ENCODE results near the gene ADGRB2. TPM values are rescaled to one million over a fixed set of nuclear protein-coding genes. Genes with fewer than 3 reads are reported as not detected.

ADGRB2 gene
- total RNA-seq, 1 experiment from 2014 or later: 3.4 TPM

DNA sequence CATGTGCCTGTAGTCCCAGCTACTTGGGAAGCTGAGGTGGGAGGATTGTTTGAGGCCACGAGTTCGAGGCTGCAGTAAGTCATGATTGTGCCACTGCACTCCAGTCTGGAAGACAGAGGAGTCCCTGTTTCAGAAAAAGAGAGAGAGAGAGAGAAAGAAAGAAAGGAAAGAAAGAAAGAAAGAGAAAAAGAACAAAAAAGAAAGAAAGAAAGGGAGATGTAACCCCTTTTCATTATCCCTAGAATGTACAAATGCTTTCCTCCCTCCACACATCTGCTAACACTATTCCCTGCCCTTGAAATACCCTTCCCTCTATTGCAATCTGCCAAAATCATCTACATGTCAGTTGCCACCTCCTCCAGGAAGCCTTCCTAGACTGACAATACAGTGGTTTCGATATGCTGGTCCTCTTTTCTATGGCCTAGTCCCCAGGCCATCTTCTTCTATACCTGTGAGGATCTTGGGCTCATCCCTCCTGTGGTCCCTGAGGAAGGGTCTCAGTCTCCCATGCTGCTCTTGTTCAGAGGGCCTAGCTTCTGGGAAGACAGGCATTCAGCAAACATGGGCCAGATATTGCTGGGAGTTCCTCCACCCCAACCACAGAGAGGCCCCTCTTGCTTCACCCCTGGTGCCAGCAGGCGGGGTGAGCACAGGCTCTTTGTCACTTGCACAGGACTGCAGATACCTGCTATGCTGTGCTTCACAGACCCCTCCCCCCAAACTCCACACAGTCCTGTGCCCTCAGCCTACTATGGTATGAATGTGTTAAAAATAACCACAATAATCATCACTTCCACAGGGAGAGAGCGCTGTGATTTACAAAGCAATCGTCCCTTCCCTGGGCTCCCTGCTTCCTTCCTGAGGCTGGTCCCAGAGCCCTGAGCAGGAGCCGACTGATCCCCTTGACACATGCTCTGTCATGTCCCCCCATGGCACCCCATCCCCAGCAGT is 14.1 kb downstream of the ADGRB2 start:
- peak; percentile 16 for DNase-seq (ENCODE audit: low read depth)

DNA sequence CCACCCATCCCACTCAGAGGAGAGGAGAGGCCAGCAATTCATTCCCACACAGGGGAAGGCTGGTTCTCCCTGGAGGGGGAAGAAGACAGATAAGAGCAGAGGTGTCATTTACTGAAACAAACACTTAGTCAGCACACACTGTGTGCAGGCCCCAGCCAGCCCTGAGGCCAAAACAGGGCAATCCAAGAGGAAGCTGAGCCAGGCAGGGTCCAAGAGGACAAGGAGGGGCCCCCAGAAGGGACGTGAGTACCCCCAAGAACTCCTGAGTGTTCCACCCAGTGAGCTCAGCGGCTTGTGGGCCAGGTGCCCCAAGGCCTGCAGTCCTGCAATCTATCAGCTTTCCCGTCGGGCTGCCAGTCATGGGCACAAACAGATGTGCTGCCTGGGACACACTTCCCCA is 15.8 kb downstream of the ADGRB2 start:
- peak; percentile 51 for DNase-seq (ENCODE audit: low read depth)

DNA sequence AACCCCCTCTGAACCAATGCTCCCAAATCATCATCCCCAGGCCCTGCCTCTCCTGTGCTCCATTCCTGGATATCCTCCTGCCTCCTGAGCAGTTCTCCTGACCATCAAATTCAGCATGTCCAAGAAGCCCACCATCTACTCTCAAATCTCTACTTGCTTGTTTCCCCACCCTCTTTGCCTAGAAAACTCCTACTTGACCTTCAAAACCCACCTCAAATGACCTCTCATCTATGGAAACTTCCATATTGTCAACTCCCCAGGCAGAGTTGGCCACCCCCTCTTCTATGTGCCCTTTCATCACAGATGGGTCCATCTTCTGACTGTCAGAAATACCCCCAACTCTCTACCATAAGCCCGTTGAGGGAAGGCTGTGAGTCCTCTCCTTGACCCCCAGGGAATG is 16.8 kb downstream of the ADGRB2 start:
- no peak for DNase-seq (ENCODE audit: low read depth)

DNA sequence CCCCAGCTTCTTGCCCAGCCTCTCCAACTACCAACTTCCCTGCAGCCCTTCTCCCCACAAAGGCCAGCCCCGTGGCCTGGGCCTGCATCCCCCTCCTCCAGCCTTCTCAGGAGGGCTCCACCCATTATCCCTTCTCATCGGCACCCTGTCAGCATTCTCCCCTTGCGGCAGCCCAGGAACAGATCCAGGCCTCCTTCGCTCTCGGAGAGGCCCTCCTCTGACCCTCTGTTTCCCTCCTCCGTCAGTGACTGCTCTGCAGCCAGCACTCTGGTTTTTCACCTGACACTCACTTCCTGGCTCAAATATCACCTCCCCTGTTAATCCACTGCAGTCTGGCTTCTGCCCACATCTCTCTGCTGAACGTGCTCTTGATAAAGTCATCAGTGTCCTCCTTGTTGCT is 17.5 kb downstream of the ADGRB2 start:
- DNase-seq (ENCODE audit: low read depth): no peak

GRCh38 chr1:31745946-31746670 is 18.0 kb downstream of the ADGRB2 start:
- no peak for DNase-seq (ENCODE audit: low read depth)

DNA sequence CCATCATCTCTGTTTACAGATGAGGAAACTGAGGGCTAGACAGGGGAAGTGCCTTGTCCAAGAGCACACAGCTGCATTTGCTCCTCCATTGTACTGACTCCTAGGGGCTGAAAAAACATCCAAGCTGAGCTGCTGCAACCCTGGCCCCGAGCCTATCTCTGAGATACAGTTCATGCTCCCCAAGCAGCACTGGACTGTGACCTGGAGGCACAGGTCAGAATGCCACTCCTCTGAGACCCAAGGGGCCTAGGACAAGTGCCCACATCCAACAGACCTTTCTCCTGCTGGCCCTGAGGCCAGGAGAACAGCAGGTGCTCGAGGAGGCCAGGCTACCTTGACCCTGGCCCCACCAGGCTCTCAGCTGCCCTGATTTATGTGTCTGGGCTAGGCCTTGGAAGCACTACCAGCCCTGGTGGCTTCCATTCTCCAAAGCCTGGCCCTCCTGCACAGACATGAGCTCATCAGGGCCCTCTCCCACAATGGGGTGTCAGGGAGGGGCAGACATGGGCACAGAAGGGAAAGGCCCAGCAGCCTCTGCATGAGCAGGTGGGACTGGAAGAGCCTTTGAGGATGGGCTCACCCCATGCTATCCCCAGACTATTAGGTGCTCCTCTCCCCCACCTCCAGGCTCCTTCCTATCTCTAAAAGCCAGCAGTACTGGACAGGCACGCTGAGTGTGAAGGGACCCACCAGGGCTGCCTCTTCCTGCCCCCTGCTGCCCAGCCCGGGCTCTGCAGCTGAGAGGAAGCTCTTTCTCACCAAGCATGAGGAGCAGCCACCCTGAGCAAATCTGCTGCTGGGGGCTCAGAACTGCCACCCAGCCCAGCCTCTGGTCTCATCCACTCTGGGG is 18.8 kb downstream of the ADGRB2 start:
- DNase-seq (ENCODE audit: low read depth): peak; percentile 57

DNA sequence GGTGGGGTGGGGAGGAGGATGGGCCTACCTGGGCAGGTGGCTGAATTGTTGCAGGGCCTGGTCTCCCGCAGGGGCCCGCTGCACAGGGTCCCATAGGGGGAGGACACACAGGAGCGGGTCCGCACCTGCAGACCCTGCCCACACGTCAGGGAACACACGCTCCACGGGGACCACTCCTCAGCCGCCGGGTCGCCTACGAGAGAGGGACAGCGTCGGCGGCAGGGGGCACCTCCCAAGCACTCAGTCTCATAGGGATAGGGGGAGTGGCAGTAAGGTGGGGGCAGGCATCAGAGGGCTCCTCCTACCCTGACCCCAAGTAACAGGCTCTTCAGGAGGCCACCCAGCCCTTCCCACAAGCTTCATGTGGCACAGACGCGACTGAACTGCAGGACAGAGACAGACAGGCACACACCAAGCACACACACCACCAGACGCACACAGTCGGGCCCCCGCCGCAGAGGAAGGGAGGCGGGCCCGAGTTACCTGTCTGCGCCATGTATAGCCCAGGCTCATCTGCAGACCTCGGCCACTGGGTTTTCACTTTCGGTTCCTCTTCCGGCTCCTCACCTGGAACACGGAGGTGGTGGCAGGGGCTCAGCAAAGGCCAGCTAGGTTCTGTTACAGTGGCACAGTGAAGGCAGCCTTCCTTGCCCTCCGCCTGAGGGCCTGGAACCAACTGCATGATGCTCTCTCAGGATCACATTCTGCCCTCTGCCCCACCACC is 19.8 kb downstream of the ADGRB2 start:
- no peak for DNase-seq (ENCODE audit: low read depth)

GRCh38 chr1:31742462-31743212 is 21.5 kb downstream of the ADGRB2 start:
- no peak for DNase-seq (ENCODE audit: low read depth)

GRCh38 chr1:31739346-31739745 is 24.8 kb downstream of the ADGRB2 start:
- DNase-seq (ENCODE audit: low read depth): no peak

GRCh38 chr1:31736675-31737074 is 27.5 kb downstream of the ADGRB2 start:
- DNase-seq (ENCODE audit: low read depth): no peak

DNA sequence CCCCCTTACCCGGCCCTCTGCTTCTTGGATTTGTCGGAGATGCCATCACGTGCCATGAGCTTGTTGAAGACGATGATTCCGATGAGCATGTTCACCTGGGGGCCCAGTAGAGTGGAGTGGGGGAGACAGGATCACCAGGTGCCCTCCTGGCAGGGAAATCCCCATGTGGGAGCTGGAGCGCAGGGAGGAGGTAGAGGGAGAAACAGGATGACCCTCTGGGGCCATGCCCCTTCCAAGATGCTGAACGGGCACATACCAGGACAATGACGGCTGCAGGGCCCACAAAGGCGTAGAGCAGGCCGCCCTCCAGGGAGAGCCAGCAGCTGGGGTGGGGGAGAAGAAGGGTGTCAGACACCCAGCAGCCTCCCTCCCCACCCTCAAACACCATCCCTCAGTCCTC is 28.6 kb downstream of the ADGRB2 start:
- no peak for DNase-seq (ENCODE audit: low read depth)

- DNase-seq (ENCODE audit: low read depth): no peak
These were observed 29.5 kb downstream of the ADGRB2 start for GRCh38 chr1:31734582-31735107.

DNA sequence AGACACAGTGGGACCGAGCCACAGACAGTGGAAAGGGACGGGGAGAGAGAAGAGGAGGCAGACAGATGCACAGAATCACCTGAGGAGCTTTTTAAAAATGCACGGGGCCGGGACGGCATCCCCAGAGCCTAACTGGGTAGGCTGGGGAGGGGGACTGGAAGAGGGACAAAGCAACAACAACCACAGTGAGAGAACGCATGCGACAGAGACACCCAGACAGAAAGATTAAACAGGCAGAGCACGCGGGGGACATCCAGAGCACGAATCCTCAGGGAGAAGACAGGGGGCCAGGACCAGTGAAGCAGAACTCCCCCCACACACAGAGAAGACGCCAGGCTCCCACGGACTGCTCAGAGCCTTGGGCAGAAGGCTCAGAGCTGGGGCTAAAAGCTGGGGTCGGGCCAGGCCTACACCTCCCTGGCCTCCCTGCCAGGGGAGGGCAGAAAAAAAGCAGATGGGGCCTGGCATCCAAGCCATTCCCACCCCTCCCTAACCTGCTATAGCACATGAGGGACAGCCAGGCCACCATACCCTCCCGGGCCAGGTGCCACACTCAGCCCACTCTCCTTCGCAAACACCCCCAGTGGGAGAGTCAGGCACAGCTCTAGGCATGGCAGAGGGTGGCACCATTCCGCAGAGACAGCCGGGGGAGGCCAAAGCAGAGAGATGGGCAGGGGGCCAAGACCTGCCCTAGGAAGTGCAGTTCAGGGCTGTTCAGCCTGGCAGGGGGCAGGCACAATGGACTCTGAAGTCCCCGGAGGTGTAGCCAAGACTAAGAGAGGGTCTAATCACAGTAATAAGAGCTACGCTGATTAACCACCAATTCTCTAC is 30.5 kb downstream of the ADGRB2 start:
- no peak for DNase-seq (ENCODE audit: low read depth)

- no peak for DNase-seq (ENCODE audit: low read depth)
These were observed 31.3 kb downstream of the ADGRB2 start for GRCh38 chr1:31732751-31733289.

GRCh38 chr1:31732343-31732742 is 31.8 kb downstream of the ADGRB2 start:
- DNase-seq (ENCODE audit: low read depth): no peak

- DNase-seq (ENCODE audit: low read depth): no peak
These were observed 33.0 kb downstream of the ADGRB2 start for GRCh38 chr1:31731049-31731565.

DNA sequence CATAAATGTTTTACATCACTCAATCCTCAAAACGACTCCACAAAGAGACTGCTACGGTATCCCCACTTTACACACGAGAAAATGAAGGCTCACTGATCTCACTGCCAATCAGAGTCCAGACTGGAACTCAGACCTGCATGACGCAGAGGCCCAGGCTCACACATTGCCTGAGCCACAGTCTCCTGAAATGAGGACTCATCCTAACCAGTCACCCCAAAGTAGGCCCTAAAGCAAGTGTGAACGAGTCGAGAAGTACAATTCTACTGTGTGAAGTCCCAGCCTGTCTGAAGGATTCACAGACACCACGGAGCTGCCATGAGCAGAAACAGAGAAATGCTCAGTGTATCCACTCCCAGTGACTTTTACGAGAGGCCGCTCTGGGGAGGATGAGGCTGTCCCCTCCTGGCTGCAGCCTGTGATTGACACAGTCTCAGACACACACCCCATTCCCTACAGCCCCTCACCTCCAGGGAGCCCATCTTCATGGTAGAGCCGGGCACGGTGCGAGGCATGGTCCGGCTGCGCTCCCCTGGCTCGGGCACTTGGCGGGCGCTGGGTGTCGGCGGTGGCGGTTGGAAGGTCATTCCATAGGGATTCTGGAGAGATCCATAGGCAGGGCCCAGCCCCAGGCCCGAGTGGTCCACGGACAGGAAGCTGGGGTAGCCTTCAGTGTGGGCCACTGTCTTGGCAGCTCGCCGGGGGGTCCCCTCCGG is 33.6 kb downstream of the ADGRB2 start:
- no peak for DNase-seq (ENCODE audit: low read depth)

DNA sequence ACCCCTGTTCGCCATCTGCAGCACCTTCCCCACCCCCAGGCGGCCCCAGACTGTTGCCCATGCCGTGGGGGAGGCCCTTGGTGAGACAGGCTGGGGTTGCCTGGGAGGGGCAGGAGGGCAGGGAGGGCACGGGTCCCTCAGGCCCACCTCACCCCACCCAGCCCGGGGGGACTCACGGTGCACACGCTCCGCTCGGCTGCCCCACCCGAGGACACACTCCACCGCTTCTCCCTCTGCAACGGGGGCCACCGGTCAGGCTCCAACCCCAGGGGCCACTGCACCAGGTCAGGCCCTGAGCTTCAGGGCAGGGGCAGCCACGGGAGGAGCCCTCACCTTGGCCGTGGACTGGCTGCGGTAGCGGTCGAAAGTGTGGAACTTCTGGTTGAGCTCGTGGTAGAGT is 36.3 kb downstream of the ADGRB2 start:
- DNase-seq (ENCODE audit: low read depth): no peak

All from RPMI7951 (cell line).